ENCODE measurements around the gene RALY. TPM values are rescaled to one million over a fixed set of nuclear protein-coding genes. Genes with fewer than 3 reads are reported as not detected.

The RALY gene
- total and polyA plus RNA-seq, 10 of the 15 experiments (the other 5 are each of a cell fraction or from before 2014, with no cell fraction given) = 1.2 to 246 (median 137) TPM

GRCh38 chr20:34064286-34064685, 70.6 kb downstream of the RALY start:
- POLR2A ChIA-PET = interaction anchor here (0.9 kb wide), 1 partner anchor 26 kb away, joined by 3 read pairs; no protein-coding TSS in a partner anchor
- Histone ChIP-seq H3K4me3 (no peak overlapping the region), H3K36me3 (ENCODE audit: control insufficient read depth in 2 of 2, insufficient read depth in 2 of 2, low read length in 1 of 2) (peaks cover 5 to 17% of the 10 kb centered on the region in 2 experiments), H3K9ac (ENCODE audit: control insufficient read depth, insufficient read depth, low read length) (no peak overlapping the region), H3K27me3 (replicated peaks in 1 of 2; ENCODE audit: control insufficient read depth in 2 of 2, insufficient read depth in 2 of 2, low read length in 1 of 2) (no peaks in the 10 kb centered on the region), H4K20me1 (ENCODE audit: control insufficient read depth, insufficient read depth) (peaks cover 6% of the 10 kb centered on the region), H3K27ac (ENCODE audit: control insufficient read depth, insufficient read depth) (no peak overlapping the region), H3K4me2 (ENCODE audit: control insufficient read depth, insufficient read depth) (no peak overlapping the region), H2AFZ (ENCODE audit: control insufficient read depth, low read depth, low read length) (no peak overlapping the region), H3K79me2 (ENCODE audit: control insufficient read depth, insufficient read depth, low read length) (peaks cover 28% of the 10 kb centered on the region), H3K9me3 (replicated peaks; ENCODE audit: control insufficient read depth, insufficient read depth, low read length) (no peaks in the 10 kb centered on the region), H3K4me1 (ENCODE audit: control insufficient read depth, insufficient read depth, low read length) (peaks cover 10% of the 10 kb centered on the region)
- RAD21 ChIA-PET (ENCODE audit: unreplicated experiment) = no interaction called here
- no peak for DNase-seq (ENCODE audit: low read depth, low spot score)
- ATAC-seq = no peak
- CTCF ChIA-PET = interaction anchor here (0.7 to 1.2 kb wide), 3 partner anchors 39 to 52 kb away, joined by 3 read pairs; no protein-coding TSS in a partner anchor
- 94% methylated on average over 3 of the region's 3 CpGs for WGBS (ENCODE audit: insufficient coverage, insufficient replicate concordance, low lambda C conversion rate, missing lambda C conversion rate)
- in situ Hi-C loops (cut with MboI) = no loop called here
- intact Hi-C loops (cut with micrococcal nuclease; ENCODE audit: unreplicated experiment) = no loop called here
- TF ChIP-seq ELK1 (IDR thresholded peaks at IDR 0.05; ENCODE audit: low read depth, low read length) (no peak), STAT1 (conservative IDR thresholded peaks at IDR 0.05) (no peak), YBX1 (IDR thresholded peaks at IDR 0.05) (no peak), MTA2 (IDR thresholded peaks at IDR 0.05; ENCODE audit: low read depth) (no peak), NBN (IDR thresholded peaks at IDR 0.05) (no peak), ZNF24 (IDR thresholded peaks at IDR 0.05) (no peak), JUNB (IDR thresholded peaks at IDR 0.05) (no peak), MYB (IDR thresholded peaks at IDR 0.05; ENCODE audit: borderline replicate concordance, low read depth, low read length) (no peak), SMC3 (IDR thresholded peaks at IDR 0.05; ENCODE audit: borderline replicate concordance, low read length) (no peak), RAD21 (IDR thresholded peaks at IDR 0.05; ENCODE audit: insufficient read depth, low read depth, low read length) (no peak)
- BruUV-seq (replicated peaks) = no TSS peak
- SMC1A ChIA-PET (ENCODE audit: uncharacterized antibody, unreplicated experiment) = interaction anchor here (1.3 to 1.8 kb wide), 2 partner anchors 10 to 149 kb away, joined by 4 to 5 read pairs; no protein-coding TSS in a partner anchor
- FAIRE-seq = no peak

Measured in GM12878 (cell line).